GM12878 (cell line): ENCODE results near the gene APOO. TPM values are rescaled to one million over a fixed set of nuclear protein-coding genes. Genes with fewer than 3 reads are reported as not detected.

Experiments used
- ATAC-seq: fragments of 200-7000 bp; cut with Tn5 transposase; 3 replicates; pipeline ENCODE4 v1.9.1; 2020; ENCODE audit warnings: mild to moderate bottlenecking, moderate library complexity
- BruUV-seq: library from RNA; stranded (reverse); fragments of 400-500 nt; replicated peaks from 2 replicates; lab custom pipeline; 2021; lab: Mats Ljungman, UMichigan
- CTCF ChIA-PET: fragments of 300-600 bp; sonication (Branson Sonifier 250); formaldehyde crosslinking; extraction: SDS; loops from one replicate; lab custom pipeline; 2021; ENCODE audit warnings: inconsistent platforms; lab: Yijun Ruan, JAX
- POLR2A ChIA-PET: fragments of 350-600 bp; formaldehyde crosslinking; extraction: SDS; loops from one replicate; lab custom pipeline; 2021; ENCODE audit warnings: inconsistent platforms; lab: Charles Lee
- RAD21 ChIA-PET: fragments of 300-600 bp; sonication (Branson Sonifier 250); formaldehyde crosslinking; loops from one replicate; lab custom pipeline; 2023; ENCODE audit warnings: antibody characterized with exemption; ENCODE audit not compliant: unreplicated experiment; lab: Charles Lee
- SMC1A ChIA-PET: fragments of 300-600 bp; sonication (Branson Sonifier 250); formaldehyde crosslinking; loops from one replicate; lab custom pipeline; 2023; ENCODE audit not compliant: unreplicated experiment, uncharacterized antibody; lab: Charles Lee
- DNase-seq: peaks from one replicate; pipeline ENCODE4 v3.0.0-alpha.2; 2011; ENCODE audit warnings: low read depth, low spot score
- FAIRE-seq: peaks from 3 replicates; lab custom pipeline; 2011; peaks lifted over from hg19 to GRCh38; lab: Jason Lieb, UNC
- H2AFZ ChIP-seq: 2 replicates; pipeline ENCODE4 v1.6.0; 2011; ENCODE audit warnings: low read depth, low read length, control low read depth; ENCODE audit not compliant: control insufficient read depth
- H3K27ac ChIP-seq: 2 replicates; pipeline ENCODE4 v1.5.1; 2011; ENCODE audit warnings: control low read depth; ENCODE audit not compliant: control insufficient read depth, insufficient read depth
- H3K27me3 ChIP-seq, 2 experiments: replicated peaks in 1 of 2; 2 replicates each; pipeline versions ENCODE4 v1.6.0 to v1.6.1; 2011; ENCODE audit warnings: low read length in 1 of 2; ENCODE audit not compliant: control insufficient read depth in 2 of 2, insufficient read depth in 2 of 2
- H3K36me3 ChIP-seq, 2 experiments: 2 replicates each; pipeline ENCODE4 v1.5.1; 2011; ENCODE audit warnings: low read length in 1 of 2; ENCODE audit not compliant: control insufficient read depth in 2 of 2, insufficient read depth in 2 of 2
- H3K4me1 ChIP-seq: 2 replicates; pipeline ENCODE4 v1.6.1; 2011; ENCODE audit warnings: mild to moderate bottlenecking, low read length, moderate library complexity, mixed read lengths; ENCODE audit not compliant: control insufficient read depth, insufficient read depth
- H3K4me2 ChIP-seq: 2 replicates; pipeline ENCODE4 v1.6.0; 2011; ENCODE audit warnings: control low read depth; ENCODE audit not compliant: control insufficient read depth, insufficient read depth
- H3K4me3 ChIP-seq: fragments of 200-600 bp; sonication (generic); 2 replicates; pipeline ENCODE4 v1.5.1; 2016
- H3K79me2 ChIP-seq: 2 replicates; pipeline ENCODE4 v1.6.0; 2011; ENCODE audit warnings: low read length; ENCODE audit not compliant: control insufficient read depth, insufficient read depth
- H3K9ac ChIP-seq: 2 replicates; pipeline ENCODE4 v1.8.0; 2011; ENCODE audit warnings: low read length, control low read depth, mixed read lengths; ENCODE audit not compliant: control insufficient read depth, insufficient read depth
- H3K9me3 ChIP-seq: replicated peaks from 3 replicates; pipeline ENCODE4 v1.5.1; 2011; ENCODE audit warnings: mild to moderate bottlenecking, low read length; ENCODE audit not compliant: control insufficient read depth, insufficient read depth
- H4K20me1 ChIP-seq: 2 replicates; pipeline ENCODE4 v1.6.0; 2011; ENCODE audit not compliant: control insufficient read depth, insufficient read depth
- NBN ChIP-seq: fragments of 450-650 bp; IDR thresholded peaks from 2 replicates; pipeline ENCODE4 v1.6.1; 2016
- NR2C1 ChIP-seq: fragments of 450-650 bp; IDR thresholded peaks from 2 replicates; pipeline ENCODE4 v1.6.1; 2017; ENCODE audit warnings: antibody characterized with exemption, mild to moderate bottlenecking, moderate library complexity
- SP1 ChIP-seq: IDR thresholded peaks from one replicate; pipeline ENCODE4 v1.6.1; 2011; ENCODE audit warnings: low read depth, low read length
- STAT3 ChIP-seq: IDR thresholded peaks from 2 replicates; pipeline ENCODE4 v1.6.1; 2011; ENCODE audit warnings: low read depth, low read length, improper control_type of control experiment
- YY1 ChIP-seq: IDR thresholded peaks from 2 replicates; pipeline ENCODE4 v1.6.1; 2011; ENCODE audit warnings: low read depth, mild to moderate bottlenecking, low read length
- WGBS: methylation state at CpG from one replicate; pipeline ENCODE4 v1.1.6; 2016; ENCODE audit warnings: low lambda C conversion rate; ENCODE audit not compliant: insufficient replicate concordance, insufficient coverage; ENCODE audit errors: missing lambda C conversion rate; 5-methylcytosine and 5-hydroxymethylcytosine counted together
- in situ Hi-C: fragments of 300-500 bp; cut with MboI; formaldehyde crosslinking; loops from 9 replicates; pipeline ENCODE4 v1.14.3; 2018; ENCODE audit warnings: mixed read lengths
- intact Hi-C: fragments of 100-400 bp; cut with micrococcal nuclease; formaldehyde crosslinking; loops from one replicate; pipeline ENCODE4 v1.14.2; 2022; ENCODE audit not compliant: unreplicated experiment
- polyA plus RNA-seq, 11 experiments: library from polyadenylated mRNA; depleted of rRNA in 4 of 11; unstranded in 6 of 11; stranded (reverse) in 5 of 11; fragments of >200 nt; fragmentation: Nextera tagmentation in 4 of 11; fragmentation: Illumina TruSeq in 1 of 11; extraction: Ambion mirVana in 4 of 11; extraction: Trizol in 1 of 11; gene quantifications; 1 replicate in 1 of 11; 2 replicates in 10 of 11; pipeline versions ENCODE4 v1.2.1 to v1.2.3, GENCODE V29; 2011 to 2016; ENCODE audit warnings: inconsistent platforms in 2 of 11, missing spikeins in 2 of 11, low read depth in 1 of 11
- total RNA-seq, 4 experiments: library from RNA; depleted of rRNA in 3 of 4; stranded (reverse); fragments of >200 nt in 3 of 4; fragmentation: Illumina TruSeq in 1 of 4; extraction: Trizol in 1 of 4; gene quantifications; 2 replicates each; pipeline versions ENCODE4 v1.2.1 to v1.2.3, GENCODE V29; 2013 to 2021
- TF ChIP-seq, protein P1 (sequence below): fragments of 450-650 bp; IDR thresholded peaks from 2 replicates; pipeline ENCODE4 v1.6.1; 2014; ENCODE audit warnings: mild to moderate bottlenecking
- TF ChIP-seq, protein P2 (sequence below): fragments of 450-650 bp; IDR thresholded peaks from 2 replicates; pipeline ENCODE4 v1.6.1; 2017; ENCODE audit warnings: mild to moderate bottlenecking, moderate library complexity
- TF ChIP-seq, protein P3 (sequence below): fragments of 450-650 bp; formaldehyde crosslinking; IDR thresholded peaks from 2 replicates; pipeline ENCODE4 v1.5.0; 2022; ENCODE audit warnings: mild to moderate bottlenecking, missing genetic modification characterization

APOO gene
- total and polyA plus RNA-seq, 10 of the 15 experiments (the other 5 are each of a cell fraction or from before 2014, with no cell fraction given), result 20.7 to 68.7 (median 35.5) TPM

DNA sequence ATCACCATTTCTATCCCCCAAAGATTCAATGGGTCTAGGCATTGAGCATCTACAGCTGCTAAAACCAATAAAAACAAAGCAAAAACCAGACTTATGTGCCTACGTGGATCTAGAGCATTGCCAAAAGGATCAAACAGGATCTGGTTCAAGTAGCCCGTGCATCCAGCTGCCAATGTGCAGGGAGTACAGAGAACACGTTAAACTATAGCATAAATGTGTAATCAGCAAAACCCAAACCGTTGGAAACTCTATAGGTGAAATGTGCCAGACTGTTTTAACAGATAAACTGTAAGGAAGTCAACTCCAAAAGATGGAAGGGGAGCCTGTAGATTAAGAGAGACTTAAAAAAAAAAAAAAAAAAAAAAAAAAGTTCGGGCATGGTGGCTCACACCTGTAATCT is 58.5 kb downstream of the APOO start:
- 70% methylated on average over 4 of the region's 5 CpGs for WGBS
- no peak overlapping the region for H3K4me2 ChIP-seq
- no peak for TF ChIP-seq NBN
- TF ChIP-seq, protein P1, sequence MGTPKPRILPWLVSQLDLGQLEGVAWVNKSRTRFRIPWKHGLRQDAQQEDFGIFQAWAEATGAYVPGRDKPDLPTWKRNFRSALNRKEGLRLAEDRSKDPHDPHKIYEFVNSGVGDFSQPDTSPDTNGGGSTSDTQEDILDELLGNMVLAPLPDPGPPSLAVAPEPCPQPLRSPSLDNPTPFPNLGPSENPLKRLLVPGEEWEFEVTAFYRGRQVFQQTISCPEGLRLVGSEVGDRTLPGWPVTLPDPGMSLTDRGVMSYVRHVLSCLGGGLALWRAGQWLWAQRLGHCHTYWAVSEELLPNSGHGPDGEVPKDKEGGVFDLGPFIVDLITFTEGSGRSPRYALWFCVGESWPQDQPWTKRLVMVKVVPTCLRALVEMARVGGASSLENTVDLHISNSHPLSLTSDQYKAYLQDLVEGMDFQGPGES, result no peak
- H3K4me1 ChIP-seq, result no peaks in the 10 kb centered on the region
- no peaks in the 10 kb centered on the region for H3K36me3 ChIP-seq
- no peak for FAIRE-seq
- H3K27me3 ChIP-seq, result no peaks in the 10 kb centered on the region
- POLR2A ChIA-PET, result no interaction called here
- no peaks in the 10 kb centered on the region for H3K79me2 ChIP-seq
- H4K20me1 ChIP-seq, result no peaks in the 10 kb centered on the region
- H2AFZ ChIP-seq, result no peak overlapping the region
- in situ Hi-C loops, result no loop called here
- H3K27ac ChIP-seq, result no peak overlapping the region
- SMC1A ChIA-PET, result interaction anchor here (1.7 kb wide), 1 partner anchor 21 kb away, joined by 3 read pairs; no protein-coding TSS in a partner anchor
- RAD21 ChIA-PET, result no interaction called here
- no peak overlapping the region for H3K9ac ChIP-seq
- H3K4me3 ChIP-seq, result no peak overlapping the region
- intact Hi-C loops, result no loop called here
- DNase-seq, result no peak
- BruUV-seq, result no TSS peak
- H3K9me3 ChIP-seq, result no peaks in the 10 kb centered on the region
- CTCF ChIA-PET, result no interaction called here
- no peak for ATAC-seq

DNA sequence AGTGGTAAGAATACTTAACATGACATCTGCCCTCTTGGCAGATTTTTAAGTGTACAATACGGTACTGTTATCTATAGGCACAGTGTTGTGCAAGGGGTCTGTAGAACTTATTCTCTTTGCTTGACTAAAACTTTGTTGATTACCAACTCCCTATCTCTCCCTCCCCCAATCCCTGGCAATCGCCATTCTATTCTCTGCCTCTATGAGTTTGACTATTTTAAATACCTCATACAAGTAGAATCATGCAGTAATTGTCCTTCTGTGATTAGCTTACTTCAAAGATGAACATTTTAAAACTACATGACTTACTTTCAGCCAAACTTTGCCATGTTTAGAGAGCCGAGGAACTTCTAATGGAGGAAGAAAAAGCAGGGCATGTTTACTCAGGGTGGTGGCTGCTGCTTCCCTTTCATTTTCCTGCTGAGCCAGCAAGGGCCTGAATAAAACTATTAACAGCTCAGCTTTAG is 62.4 kb downstream of the APOO start:
- Histone ChIP-seq H3K4me1 (no peaks in the 10 kb centered on the region), H3K27me3 (no peaks in the 10 kb centered on the region), H3K36me3 (no peaks in the 10 kb centered on the region), H3K79me2 (no peaks in the 10 kb centered on the region), H2AFZ (no peak overlapping the region), H4K20me1 (no peaks in the 10 kb centered on the region), H3K9me3 (no peaks in the 10 kb centered on the region), H3K9ac (no peak overlapping the region), H3K27ac (no peak overlapping the region), H3K4me2 (no peak overlapping the region), H3K4me3 (no peak overlapping the region)
- RAD21 ChIA-PET, result interaction anchor here (1.2 kb wide), 1 partner anchor 56 kb away, joined by 3 read pairs; no protein-coding TSS in a partner anchor
- POLR2A ChIA-PET, result no interaction called here
- no peak for ATAC-seq
- 50% methylated on average over 3 of the region's 3 CpGs for WGBS
- no peak for FAIRE-seq
- intact Hi-C loops (no loop called here), in situ Hi-C loops (no loop called here)
- BruUV-seq, result no TSS peak
- DNase-seq, result no peak
- SMC1A ChIA-PET, result interaction anchor here (0.6 to 1.3 kb wide), 3 partner anchors 8 to 276 kb away, joined by 3 to 4 read pairs (median 3); no protein-coding TSS in a partner anchor
- CTCF ChIA-PET, result no interaction called here
- TF ChIP-seq STAT3, result no peak
- TF ChIP-seq SP1, result no peak
- TF ChIP-seq, protein P2, sequence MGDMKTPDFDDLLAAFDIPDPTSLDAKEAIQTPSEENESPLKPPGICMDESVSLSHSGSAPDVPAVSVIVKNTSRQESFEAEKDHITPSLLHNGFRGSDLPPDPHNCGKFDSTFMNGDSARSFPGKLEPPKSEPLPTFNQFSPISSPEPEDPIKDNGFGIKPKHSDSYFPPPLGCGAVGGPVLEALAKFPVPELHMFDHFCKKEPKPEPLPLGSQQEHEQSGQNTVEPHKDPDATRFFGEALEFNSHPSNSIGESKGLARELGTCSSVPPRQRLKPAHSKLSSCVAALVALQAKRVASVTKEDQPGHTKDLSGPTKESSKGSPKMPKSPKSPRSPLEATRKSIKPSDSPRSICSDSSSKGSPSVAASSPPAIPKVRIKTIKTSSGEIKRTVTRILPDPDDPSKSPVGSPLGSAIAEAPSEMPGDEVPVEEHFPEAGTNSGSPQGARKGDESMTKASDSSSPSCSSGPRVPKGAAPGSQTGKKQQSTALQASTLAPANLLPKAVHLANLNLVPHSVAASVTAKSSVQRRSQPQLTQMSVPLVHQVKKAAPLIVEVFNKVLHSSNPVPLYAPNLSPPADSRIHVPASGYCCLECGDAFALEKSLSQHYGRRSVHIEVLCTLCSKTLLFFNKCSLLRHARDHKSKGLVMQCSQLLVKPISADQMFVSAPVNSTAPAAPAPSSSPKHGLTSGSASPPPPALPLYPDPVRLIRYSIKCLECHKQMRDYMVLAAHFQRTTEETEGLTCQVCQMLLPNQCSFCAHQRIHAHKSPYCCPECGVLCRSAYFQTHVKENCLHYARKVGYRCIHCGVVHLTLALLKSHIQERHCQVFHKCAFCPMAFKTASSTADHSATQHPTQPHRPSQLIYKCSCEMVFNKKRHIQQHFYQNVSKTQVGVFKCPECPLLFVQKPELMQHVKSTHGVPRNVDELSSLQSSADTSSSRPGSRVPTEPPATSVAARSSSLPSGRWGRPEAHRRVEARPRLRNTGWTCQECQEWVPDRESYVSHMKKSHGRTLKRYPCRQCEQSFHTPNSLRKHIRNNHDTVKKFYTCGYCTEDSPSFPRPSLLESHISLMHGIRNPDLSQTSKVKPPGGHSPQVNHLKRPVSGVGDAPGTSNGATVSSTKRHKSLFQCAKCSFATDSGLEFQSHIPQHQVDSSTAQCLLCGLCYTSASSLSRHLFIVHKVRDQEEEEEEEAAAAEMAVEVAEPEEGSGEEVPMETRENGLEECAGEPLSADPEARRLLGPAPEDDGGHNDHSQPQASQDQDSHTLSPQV, result no peak
- no peak for TF ChIP-seq YY1
- no peak for TF ChIP-seq NR2C1
- TF ChIP-seq, protein P3, sequence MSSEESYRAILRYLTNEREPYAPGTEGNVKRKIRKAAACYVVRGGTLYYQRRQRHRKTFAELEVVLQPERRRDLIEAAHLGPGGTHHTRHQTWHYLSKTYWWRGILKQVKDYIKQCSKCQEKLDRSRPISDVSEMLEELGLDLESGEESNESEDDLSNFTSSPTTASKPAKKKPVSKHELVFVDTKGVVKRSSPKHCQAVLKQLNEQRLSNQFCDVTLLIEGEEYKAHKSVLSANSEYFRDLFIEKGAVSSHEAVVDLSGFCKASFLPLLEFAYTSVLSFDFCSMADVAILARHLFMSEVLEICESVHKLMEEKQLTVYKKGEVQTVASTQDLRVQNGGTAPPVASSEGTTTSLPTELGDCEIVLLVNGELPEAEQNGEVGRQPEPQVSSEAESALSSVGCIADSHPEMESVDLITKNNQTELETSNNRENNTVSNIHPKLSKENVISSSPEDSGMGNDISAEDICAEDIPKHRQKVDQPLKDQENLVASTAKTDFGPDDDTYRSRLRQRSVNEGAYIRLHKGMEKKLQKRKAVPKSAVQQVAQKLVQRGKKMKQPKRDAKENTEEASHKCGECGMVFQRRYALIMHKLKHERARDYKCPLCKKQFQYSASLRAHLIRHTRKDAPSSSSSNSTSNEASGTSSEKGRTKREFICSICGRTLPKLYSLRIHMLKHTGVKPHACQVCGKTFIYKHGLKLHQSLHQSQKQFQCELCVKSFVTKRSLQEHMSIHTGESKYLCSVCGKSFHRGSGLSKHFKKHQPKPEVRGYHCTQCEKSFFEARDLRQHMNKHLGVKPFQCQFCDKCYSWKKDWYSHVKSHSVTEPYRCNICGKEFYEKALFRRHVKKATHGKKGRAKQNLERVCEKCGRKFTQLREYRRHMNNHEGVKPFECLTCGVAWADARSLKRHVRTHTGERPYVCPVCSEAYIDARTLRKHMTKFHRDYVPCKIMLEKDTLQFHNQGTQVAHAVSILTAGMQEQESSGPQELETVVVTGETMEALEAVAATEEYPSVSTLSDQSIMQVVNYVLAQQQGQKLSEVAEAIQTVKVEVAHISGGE (CRISPR knock-in tag), result no peak
